RWPE2 (cell line): ENCODE measurements around the gene UBE2E2.
"Not testable (repeated sequence)": the region's sequence is repeated elsewhere in the genome, so short reads cannot be mapped to it uniquely, and the experiment has no call there.

Experiments used
- ATAC-seq: fragments of 200-7000 bp; cut with Tn5 transposase; 3 replicates; pipeline ENCODE4 v1.9.1; 2021; ENCODE audit warnings: low read depth
- DNase-seq: peaks from one replicate; pipeline ENCODE4 v3.0.0-alpha.2; 2020; ENCODE audit warnings: low spot score
- H3K27ac ChIP-seq: fragments of 450-650 bp; 2 replicates; pipeline ENCODE4 v1.5.1; 2017; ENCODE audit warnings: mild to moderate bottlenecking; ENCODE audit not compliant: poor library complexity, severe bottlenecking
- H3K27me3 ChIP-seq: fragments of 250-450 bp; sonication (Bioruptor Pico); 2 replicates; pipeline ENCODE4 v1.5.1; 2021; ENCODE audit warnings: mild to moderate bottlenecking, moderate library complexity; ENCODE audit not compliant: insufficient read depth, poor library complexity, severe bottlenecking
- H3K36me3 ChIP-seq: fragments of 250-450 bp; sonication (Bioruptor Pico); 2 replicates; pipeline ENCODE4 v1.5.1; 2020; ENCODE audit warnings: low read depth, mild to moderate bottlenecking, moderate library complexity
- H3K4me1 ChIP-seq: fragments of 250-450 bp; sonication (Bioruptor Pico); 2 replicates; pipeline ENCODE4 v1.5.1; 2021; ENCODE audit warnings: mild to moderate bottlenecking, moderate library complexity; ENCODE audit not compliant: insufficient read depth, poor library complexity, severe bottlenecking
- H3K4me3 ChIP-seq: fragments of 250-450 bp; sonication (Bioruptor Pico); 2 replicates; pipeline ENCODE4 v1.5.1; 2021; ENCODE audit warnings: mild to moderate bottlenecking, moderate library complexity; ENCODE audit not compliant: severe bottlenecking
- H3K9me3 ChIP-seq: fragments of 250-450 bp; sonication (Bioruptor Pico); 2 replicates; pipeline ENCODE4 v1.5.1; 2021; ENCODE audit warnings: mild to moderate bottlenecking, moderate library complexity; ENCODE audit not compliant: severe bottlenecking
- CTCF ChIP-seq: fragments of 450-650 bp; IDR thresholded peaks from one replicate; pipeline ENCODE4 v1.5.1; 2017; ENCODE audit warnings: mild to moderate bottlenecking, moderate library complexity; ENCODE audit not compliant: poor library complexity, severe bottlenecking

UBE2E2 gene

GRCh38 chr3:23333633-23334032 lies 130.5 kb downstream of the UBE2E2 start:
- no peak overlapping the region for H3K4me3 ChIP-seq
- no peaks in the 10 kb centered on the region for H3K36me3 ChIP-seq
- DNase-seq: no peak
- no peaks in the 10 kb centered on the region for H3K27me3 ChIP-seq
- no peak overlapping the region for H3K27ac ChIP-seq
- H3K4me1 ChIP-seq: peaks cover 16% of the 10 kb centered on the region
- peak; percentile 92 for ATAC-seq
- no peak for TF ChIP-seq CTCF
- H3K9me3 ChIP-seq: no peaks in the 10 kb centered on the region

GRCh38 chr3:23336853-23337252 lies 133.7 kb downstream of the UBE2E2 start:
- H3K27ac ChIP-seq, H3K9me3 ChIP-seq, ATAC-seq, H3K4me3 ChIP-seq, H3K36me3 ChIP-seq, H3K27me3 ChIP-seq, DNase-seq: not testable (repeated sequence)
- peaks cover 12% of the 10 kb centered on the region for H3K4me1 ChIP-seq

- Histone ChIP-seq H3K27me3 (no peaks in the 10 kb centered on the region), H3K4me3 (no peak overlapping the region), H3K36me3 (no peaks in the 10 kb centered on the region), H3K4me1 (no peaks in the 10 kb centered on the region), H3K9me3 (no peaks in the 10 kb centered on the region), H3K27ac (no peak overlapping the region)
- TF ChIP-seq CTCF: no peak
- ATAC-seq (no peak), DNase-seq (no peak)
Measured at GRCh38 chr3:23341147-23341838, 138.2 kb downstream of the UBE2E2 start.

GRCh38 chr3:23342343-23342742 lies 139.2 kb downstream of the UBE2E2 start:
- no peak for TF ChIP-seq CTCF
- ATAC-seq (no peak), DNase-seq (no peak)
- H3K4me1 ChIP-seq: no peaks in the 10 kb centered on the region
- H3K27me3 ChIP-seq: no peaks in the 10 kb centered on the region
- no peak overlapping the region for H3K4me3 ChIP-seq
- no peaks in the 10 kb centered on the region for H3K36me3 ChIP-seq
- H3K9me3 ChIP-seq: no peaks in the 10 kb centered on the region
- no peak overlapping the region for H3K27ac ChIP-seq

GRCh38 chr3:23343509-23343908 lies 140.4 kb downstream of the UBE2E2 start:
- no peaks in the 10 kb centered on the region for H3K27me3 ChIP-seq
- no peak for DNase-seq
- ATAC-seq: no peak
- no peak for TF ChIP-seq CTCF
- no peak overlapping the region for H3K27ac ChIP-seq
- H3K4me3 ChIP-seq: no peak overlapping the region
- no peaks in the 10 kb centered on the region for H3K4me1 ChIP-seq
- H3K9me3 ChIP-seq: no peaks in the 10 kb centered on the region
- H3K36me3 ChIP-seq: no peaks in the 10 kb centered on the region
